Colonic mucosa (tissue), 4 donors: ENCODE results near the gene CAMP. TPM values are rescaled to one million over a fixed set of nuclear protein-coding genes. Genes with fewer than 3 reads are reported as not detected.

Source experiments
- DNase-seq: peaks from one replicate; pipeline ENCODE4 v3.0.0-alpha.2; 2020
- H3K27ac ChIP-seq: fragments of 200-600 bp; one replicate; pipeline ENCODE4 v1.8.0; 2021
- H3K27me3 ChIP-seq: fragments of 200-600 bp; one replicate; pipeline ENCODE4 v1.8.0; 2021
- H3K36me3 ChIP-seq: fragments of 200-600 bp; one replicate; pipeline ENCODE4 v1.8.0; 2021
- H3K4me1 ChIP-seq: fragments of 200-600 bp; one replicate; pipeline ENCODE4 v1.8.0; 2021; ENCODE audit warnings: mild to moderate bottlenecking
- H3K4me3 ChIP-seq: fragments of 200-600 bp; one replicate; pipeline ENCODE4 v1.8.0; 2021
- H3K9ac ChIP-seq, 2 donors: one replicate each; pipeline ENCODE4 v1.7.0; 2013; ENCODE audit warnings: control low read depth in 2 of 2, low read depth in 2 of 2, low read length in 2 of 2
- H3K9me3 ChIP-seq: fragments of 200-600 bp; one replicate; pipeline ENCODE4 v1.8.0; 2021
- intact Hi-C: fragments of 100-400 bp; cut with DNase I; formaldehyde crosslinking; loops from one replicate; pipeline ENCODE4 v1.14.1; 2022
- total RNA-seq, 2 donors: library from RNA; stranded (reverse); fragmentation: NEBNext Ultra II Directional in 1 of 2; extraction: Animal tissue kit (Norgen Biotek cat#: 25700) in 1 of 2; gene quantifications; one replicate each; pipeline ENCODE4 v1.2.1, GENCODE V29; 2021
- TF ChIP-seq, protein P1 (sequence below): fragments of 200-600 bp; IDR thresholded peaks from one replicate; pipeline ENCODE4 v1.8.0; 2022; ENCODE audit warnings: antibody characterized with exemption, mild to moderate bottlenecking
- donor health status: healthy.
- donor health status: DM: no; HTN: no; CAD: no.
- donor health status: DM: no; HTN: no; CAD: no.

The CAMP gene
- total RNA-seq, 2 donors from 2014 or later: not detected

- Histone ChIP-seq H3K9ac (no peak overlapping the region), H3K27me3 (no peaks in the 10 kb centered on the region), H3K9me3 (no peaks in the 10 kb centered on the region), H3K4me1 (no peaks in the 10 kb centered on the region), H3K36me3 (no peaks in the 10 kb centered on the region), H3K27ac (no peak overlapping the region), H3K4me3 (no peak overlapping the region)
- intact Hi-C loops: no loop called here
- DNase-seq: no peak
- TF ChIP-seq, protein P1, sequence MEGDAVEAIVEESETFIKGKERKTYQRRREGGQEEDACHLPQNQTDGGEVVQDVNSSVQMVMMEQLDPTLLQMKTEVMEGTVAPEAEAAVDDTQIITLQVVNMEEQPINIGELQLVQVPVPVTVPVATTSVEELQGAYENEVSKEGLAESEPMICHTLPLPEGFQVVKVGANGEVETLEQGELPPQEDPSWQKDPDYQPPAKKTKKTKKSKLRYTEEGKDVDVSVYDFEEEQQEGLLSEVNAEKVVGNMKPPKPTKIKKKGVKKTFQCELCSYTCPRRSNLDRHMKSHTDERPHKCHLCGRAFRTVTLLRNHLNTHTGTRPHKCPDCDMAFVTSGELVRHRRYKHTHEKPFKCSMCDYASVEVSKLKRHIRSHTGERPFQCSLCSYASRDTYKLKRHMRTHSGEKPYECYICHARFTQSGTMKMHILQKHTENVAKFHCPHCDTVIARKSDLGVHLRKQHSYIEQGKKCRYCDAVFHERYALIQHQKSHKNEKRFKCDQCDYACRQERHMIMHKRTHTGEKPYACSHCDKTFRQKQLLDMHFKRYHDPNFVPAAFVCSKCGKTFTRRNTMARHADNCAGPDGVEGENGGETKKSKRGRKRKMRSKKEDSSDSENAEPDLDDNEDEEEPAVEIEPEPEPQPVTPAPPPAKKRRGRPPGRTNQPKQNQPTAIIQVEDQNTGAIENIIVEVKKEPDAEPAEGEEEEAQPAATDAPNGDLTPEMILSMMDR: no peak
These were observed 20.6 kb downstream of the CAMP start for GRCh38 chr3:48243886-48244285.

- no peaks in the 10 kb centered on the region for H3K4me1 ChIP-seq
- intact Hi-C loops: no loop called here
- H3K27ac ChIP-seq: no peak overlapping the region
These were observed 21.2 kb downstream of the CAMP start for GRCh38 chr3:48244461-48244860.

GRCh38 chr3:48245136-48245535 lies 21.8 kb downstream of the CAMP start:
- H3K36me3 ChIP-seq: no peaks in the 10 kb centered on the region
- H3K4me1 ChIP-seq: no peaks in the 10 kb centered on the region
- intact Hi-C loops: no loop called here
- H3K9ac ChIP-seq: no peak overlapping the region
- no peak overlapping the region for H3K4me3 ChIP-seq
- TF ChIP-seq, protein P1: no peak
- no peaks in the 10 kb centered on the region for H3K27me3 ChIP-seq
- no peak for DNase-seq
- no peaks in the 10 kb centered on the region for H3K9me3 ChIP-seq
- no peak overlapping the region for H3K27ac ChIP-seq

More at GRCh38 chr3:48244461-48244860, 21.2 kb downstream of the CAMP start:
- Histone ChIP-seq H3K9ac (no peak overlapping the region), H3K36me3 (no peaks in the 10 kb centered on the region), H3K4me3 (no peak overlapping the region), H3K27me3 (no peaks in the 10 kb centered on the region), H3K9me3 (no peaks in the 10 kb centered on the region)
- no peak for DNase-seq
- TF ChIP-seq, protein P1: no peak

GRCh38 chr3:48247401-48247811 lies 24.1 kb downstream of the CAMP start:
- no peaks in the 10 kb centered on the region for H3K9me3 ChIP-seq
- no peaks in the 10 kb centered on the region for H3K4me1 ChIP-seq
- H3K27me3 ChIP-seq: no peaks in the 10 kb centered on the region
- H3K27ac ChIP-seq: no peak overlapping the region
- TF ChIP-seq, protein P1: no peak
- no peak for DNase-seq
- no peak overlapping the region for H3K9ac ChIP-seq
- H3K4me3 ChIP-seq: no peak overlapping the region
- intact Hi-C loops: no loop called here
- H3K36me3 ChIP-seq: no peaks in the 10 kb centered on the region

DNA sequence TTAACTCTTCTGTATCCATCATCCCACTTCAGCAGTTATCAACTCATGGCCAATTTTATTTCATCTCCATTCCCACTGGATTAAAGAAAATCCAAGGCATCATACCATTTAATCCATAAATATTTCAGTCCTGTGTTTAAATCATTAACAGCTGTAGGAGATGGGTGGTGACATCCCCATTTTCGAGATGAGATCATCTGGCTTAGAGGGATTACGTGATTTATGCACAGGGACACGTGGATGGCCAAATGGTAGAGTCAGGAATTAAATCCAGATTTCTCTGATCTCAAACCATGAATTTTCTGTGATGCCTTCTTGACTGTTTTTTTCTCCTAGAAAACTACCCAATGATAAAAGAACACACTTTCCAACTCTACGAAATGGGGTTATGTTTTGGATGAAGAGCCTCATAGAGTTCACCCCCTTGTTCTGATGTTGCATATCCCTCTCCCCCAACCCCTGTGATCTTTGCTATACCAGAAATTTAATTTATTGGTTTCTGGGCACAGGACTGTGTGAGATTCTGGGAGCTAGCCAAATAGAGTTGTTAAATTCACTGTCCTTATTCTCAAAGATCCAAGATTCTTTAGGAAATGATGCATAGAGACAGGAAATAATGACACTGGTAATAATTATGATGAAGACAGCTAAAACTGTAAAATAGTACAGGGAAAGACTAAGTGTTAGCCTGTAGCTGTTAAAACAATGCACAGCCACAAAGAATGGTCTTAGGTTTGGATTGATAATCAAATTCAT lies 25.0 kb downstream of the CAMP start:
- Histone ChIP-seq H3K36me3 (no peaks in the 10 kb centered on the region), H3K9ac (no peak overlapping the region), H3K27ac (no peak overlapping the region), H3K4me3 (no peak overlapping the region), H3K4me1 (no peaks in the 10 kb centered on the region), H3K27me3 (no peaks in the 10 kb centered on the region), H3K9me3 (no peaks in the 10 kb centered on the region)
- intact Hi-C loops: no loop called here
- DNase-seq: no peak
- TF ChIP-seq, protein P1: no peak
